COLO668 (cell line): ENCODE data around the gene ADCY5.

ENCODE experiments used
- DNase-seq: peaks from one replicate; lab custom pipeline; 2025; ENCODE audit not compliant: unreplicated experiment; lab: John Stamatoyannopoulos, UW

Gene ADCY5

GRCh38 chr3:123346021-123346420 is 102.9 kb downstream of the ADCY5 start:
- no peak for DNase-seq

- DNase-seq: no peak
These were observed 103.8 kb downstream of the ADCY5 start for GRCh38 chr3:123344907-123345594.

GRCh38 chr3:123344175-123344906 is 104.5 kb downstream of the ADCY5 start:
- no peak for DNase-seq

GRCh38 chr3:123343296-123344174 is 105.4 kb downstream of the ADCY5 start:
- no peak for DNase-seq

- DNase-seq: no peak
These were observed 106.2 kb downstream of the ADCY5 start for GRCh38 chr3:123342631-123343080.

GRCh38 chr3:123341871-123342630 is 106.8 kb downstream of the ADCY5 start:
- DNase-seq: no peak

- no peak for DNase-seq
These were observed 108.6 kb downstream of the ADCY5 start for GRCh38 chr3:123340336-123340735.

- DNase-seq: no peak
These were observed 109.6 kb downstream of the ADCY5 start for GRCh38 chr3:123339302-123339701.

GRCh38 chr3:123338620-123339061 is 110.2 kb downstream of the ADCY5 start:
- DNase-seq: no peak

GRCh38 chr3:123337948-123338619 is 110.8 kb downstream of the ADCY5 start:
- DNase-seq: peak; percentile 29

GRCh38 chr3:123337226-123337625 is 111.7 kb downstream of the ADCY5 start:
- DNase-seq: no peak

GRCh38 chr3:123336441-123336851 is 112.4 kb downstream of the ADCY5 start:
- no peak for DNase-seq

- DNase-seq: no peak
These were observed 112.9 kb downstream of the ADCY5 start for GRCh38 chr3:123336001-123336400.

GRCh38 chr3:123335007-123335670 is 113.8 kb downstream of the ADCY5 start:
- DNase-seq: no peak

- no peak for DNase-seq
These were observed 114.8 kb downstream of the ADCY5 start for GRCh38 chr3:123334056-123334455.

GRCh38 chr3:123333401-123333800 is 115.5 kb downstream of the ADCY5 start:
- no peak for DNase-seq

GRCh38 chr3:123332124-123332641 is 116.7 kb downstream of the ADCY5 start:
- no peak for DNase-seq

GRCh38 chr3:123331651-123332050 is 117.2 kb downstream of the ADCY5 start:
- DNase-seq: no peak

- no peak for DNase-seq
These were observed 117.9 kb downstream of the ADCY5 start for GRCh38 chr3:123331006-123331405.
